NCI-H510A (cell line): ENCODE results near the gene TEKTIP1.
"Not testable (repeated sequence)": the region's sequence is repeated elsewhere in the genome, so short reads cannot be mapped to it uniquely, and the experiment has no call there.

Source experiments
- DNase-seq: peaks from one replicate; lab custom pipeline; 2025; lab: John Stamatoyannopoulos, UW

The TEKTIP1 gene

DNA sequence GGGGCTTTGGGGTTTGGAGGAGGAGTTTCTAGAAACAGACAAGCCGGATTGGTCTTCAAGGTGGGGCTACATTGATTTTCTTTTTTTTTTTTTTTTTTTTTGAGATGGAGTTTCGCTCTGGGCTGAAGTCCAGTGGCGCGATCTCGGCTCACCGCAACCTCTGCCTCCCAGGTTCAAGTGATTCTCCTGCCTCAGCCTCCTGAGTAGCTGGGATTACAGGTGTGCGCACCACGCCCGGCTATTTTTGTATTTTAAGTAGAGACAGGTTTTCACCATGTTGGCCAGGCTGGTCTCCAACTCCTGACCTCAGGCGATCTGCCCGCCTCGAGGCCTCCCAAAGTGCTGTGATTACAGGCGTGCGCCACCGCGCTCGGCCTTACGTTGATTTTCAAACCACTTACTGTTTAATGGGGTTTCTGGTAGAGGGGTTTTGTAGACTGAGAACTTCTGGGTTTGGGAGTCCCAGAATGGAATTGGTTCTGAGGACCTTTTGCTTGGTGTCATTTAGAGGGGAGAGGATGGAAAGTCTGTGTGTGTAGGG lies 30.8 kb upstream of the TEKTIP1 start:
- not testable (repeated sequence) for DNase-seq

DNA sequence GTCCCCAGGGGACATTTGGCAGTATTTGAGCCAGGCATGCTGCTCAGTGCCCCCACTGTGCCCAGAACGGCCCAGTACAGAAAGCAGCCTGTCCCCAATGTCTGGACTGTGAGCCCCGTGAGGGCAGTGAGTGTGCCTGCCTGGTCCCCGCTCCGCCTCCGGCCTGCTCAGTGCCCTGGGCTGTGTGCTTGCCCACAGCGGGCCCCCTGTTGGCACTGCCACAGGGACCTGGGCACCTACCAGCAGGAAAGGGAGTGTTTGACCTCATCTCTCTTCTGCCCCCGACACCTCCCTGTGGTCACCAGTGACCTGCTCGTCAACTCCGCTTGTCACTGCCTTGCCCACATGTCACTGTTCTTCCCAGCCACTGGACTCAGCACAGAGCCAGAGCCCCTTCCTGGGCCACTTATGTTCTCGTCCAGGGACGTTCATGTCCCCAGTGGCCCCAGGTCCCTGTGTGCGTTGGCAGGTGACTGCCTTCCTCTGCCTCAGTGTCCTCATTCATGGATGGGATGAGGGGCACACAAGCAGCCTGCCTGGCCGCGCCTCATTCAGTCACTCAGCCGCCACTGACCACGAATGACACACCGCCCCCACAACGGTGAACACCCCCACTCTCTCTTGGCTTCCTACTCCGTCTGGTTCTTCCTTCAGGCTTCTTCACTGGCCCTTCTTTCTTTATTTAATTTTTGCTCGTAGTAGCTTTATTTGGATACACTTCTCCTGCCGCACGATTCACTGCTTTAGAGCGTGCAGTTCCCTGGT lies 30.0 kb upstream of the TEKTIP1 start:
- DNase-seq = no peak

DNA sequence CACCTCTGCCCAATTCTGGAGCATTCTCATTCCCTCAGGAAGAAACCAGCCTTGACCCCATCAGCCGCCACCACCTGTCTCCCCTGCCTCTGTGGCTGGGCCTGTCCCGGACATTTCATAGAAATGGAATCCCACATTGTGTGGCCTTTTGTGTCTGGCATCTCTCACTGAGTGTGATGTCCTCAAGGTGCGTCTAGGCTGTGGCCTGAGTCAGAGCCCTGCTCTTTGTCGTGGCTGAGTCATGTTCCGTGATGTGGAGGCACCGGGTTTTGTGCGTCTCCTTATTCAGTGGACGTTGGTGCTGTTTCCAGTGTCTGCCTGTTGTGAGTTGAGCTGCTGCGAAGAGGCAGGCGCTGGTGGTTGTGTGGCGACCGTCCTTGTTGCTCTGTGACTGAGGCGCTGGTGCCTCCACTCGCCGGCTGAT lies 29.4 kb upstream of the TEKTIP1 start:
- DNase-seq = no peak

DNA sequence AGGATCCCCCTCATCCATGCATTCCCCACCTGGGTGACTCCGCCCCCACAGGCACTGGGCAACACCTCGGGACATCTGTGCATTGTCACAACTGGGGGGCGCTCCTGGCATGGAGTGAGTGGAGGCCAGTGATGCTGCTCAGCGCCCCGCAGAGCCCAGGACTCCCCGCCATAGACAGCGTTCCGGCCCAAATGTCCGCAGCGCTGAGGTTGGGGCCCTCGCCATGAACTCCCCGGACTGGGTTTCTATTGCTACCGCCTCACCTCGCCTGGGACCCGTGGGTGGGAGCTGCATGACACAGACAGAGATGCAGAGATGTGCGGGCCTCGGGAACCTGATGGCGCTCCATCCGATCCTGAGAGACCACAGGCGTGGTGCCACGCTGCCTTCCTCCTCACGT lies 28.2 kb upstream of the TEKTIP1 start:
- no peak for DNase-seq

DNA sequence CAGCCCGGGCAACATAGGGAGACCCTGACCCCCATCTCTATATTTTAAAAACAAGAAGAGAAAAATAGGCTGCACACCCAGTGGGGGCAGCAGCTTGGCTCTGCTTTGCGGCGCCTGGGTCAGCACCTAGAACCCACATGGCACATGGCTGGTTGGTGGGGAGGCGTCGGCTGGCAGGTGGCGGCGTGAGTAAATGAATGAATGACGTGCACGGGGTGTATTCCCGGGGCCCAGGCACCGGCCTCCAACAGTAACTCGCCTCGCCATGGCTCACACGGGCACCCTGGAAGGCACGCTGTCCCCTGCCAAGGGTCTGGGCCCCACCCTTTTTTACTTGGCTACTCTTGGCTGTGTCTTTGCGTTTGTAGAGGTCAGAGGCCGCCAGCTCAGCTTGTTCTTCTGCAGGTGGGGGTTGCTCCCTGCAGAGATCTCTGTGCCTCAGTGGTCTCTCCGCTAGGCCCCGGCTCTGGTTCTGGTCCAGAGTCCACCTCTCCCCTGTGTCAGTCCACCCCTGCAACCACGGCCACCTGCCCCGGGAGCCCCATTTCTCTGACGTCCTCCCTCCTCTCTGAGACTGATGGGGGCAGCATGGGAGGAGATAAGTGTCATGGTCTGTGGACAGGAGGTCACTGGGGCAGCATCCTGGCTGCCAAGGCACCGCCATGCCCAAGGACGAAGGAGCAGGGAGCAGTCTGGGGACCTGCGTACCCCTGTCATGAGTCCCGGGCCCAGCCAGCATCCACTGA lies 27.3 kb upstream of the TEKTIP1 start:
- DNase-seq = no peak

DNA sequence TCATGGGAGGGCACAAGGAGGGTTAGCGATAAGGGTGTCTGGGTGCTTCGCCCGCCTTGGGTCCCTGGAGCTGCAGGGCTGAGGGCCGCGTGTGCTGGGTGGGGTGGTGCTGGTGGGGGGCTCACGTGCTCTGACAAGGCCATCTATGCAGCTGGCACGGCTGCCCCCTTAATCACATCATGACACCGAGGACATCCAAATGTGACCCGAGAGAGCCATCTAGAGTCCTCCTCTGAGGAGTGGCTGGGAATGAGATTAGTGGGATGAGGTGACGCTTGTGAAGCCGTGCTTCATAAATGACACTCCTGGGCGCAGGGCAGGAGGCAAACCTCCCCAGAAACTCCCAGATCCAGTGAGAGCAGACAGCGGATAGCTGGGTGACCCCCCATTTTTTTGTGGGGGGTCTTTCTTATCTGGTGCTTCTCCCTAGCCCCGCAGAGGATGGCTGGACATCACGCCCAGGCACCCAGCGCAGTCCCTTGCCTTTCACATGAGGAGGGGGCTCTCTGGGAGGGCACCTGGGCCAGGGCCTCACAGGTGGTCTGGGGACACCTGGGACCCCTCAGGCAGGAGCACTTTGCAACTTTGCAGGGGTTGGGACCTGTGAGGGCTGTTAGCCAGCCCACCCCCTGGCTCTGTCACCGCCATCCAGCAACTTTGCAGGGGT lies 26.3 kb upstream of the TEKTIP1 start:
- no peak for DNase-seq

DNA sequence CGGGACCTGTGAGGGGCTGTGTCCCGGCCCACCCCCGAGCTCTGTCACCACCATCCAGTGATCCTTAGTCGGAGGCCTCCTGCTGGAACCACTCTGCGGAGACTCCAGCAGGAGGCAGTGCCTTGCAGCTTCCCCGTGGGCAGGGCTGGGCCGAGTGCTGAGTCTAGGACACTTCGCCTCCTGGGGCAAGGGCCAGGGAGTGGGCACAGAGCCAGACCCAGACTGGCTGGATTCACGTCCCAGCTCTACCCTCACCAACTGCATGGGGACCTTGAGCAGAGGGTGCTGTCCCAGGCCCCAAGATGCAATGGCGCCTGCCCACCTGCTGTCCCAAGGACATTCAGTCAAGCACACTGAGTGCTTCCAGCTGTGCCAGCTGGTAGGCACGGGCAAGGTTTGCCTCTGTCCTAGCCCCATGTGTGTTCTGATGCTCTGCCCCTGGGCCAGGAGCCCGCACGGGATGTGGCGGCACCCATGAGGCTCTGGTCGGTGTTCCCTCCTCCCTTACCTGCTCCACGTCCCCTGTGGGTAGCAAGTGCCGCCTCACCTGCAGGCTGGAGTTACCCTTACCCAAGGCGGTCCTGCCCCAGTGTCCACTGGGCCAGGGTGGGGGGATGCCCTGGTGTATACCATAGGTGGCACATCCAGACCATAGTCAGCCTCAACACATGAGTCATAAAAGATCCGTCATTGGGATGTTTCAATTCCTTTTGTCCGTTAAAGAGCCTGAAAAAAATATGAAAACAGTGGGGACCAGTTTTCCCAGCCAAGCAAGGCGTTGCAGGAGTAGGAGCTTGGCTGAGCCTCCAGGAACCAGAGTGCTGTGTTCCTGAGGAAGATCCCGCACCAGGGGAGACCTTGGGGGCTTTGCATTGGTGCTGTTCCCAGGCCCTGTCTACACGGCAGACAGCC lies 25.5 kb upstream of the TEKTIP1 start:
- no peak for DNase-seq

DNA sequence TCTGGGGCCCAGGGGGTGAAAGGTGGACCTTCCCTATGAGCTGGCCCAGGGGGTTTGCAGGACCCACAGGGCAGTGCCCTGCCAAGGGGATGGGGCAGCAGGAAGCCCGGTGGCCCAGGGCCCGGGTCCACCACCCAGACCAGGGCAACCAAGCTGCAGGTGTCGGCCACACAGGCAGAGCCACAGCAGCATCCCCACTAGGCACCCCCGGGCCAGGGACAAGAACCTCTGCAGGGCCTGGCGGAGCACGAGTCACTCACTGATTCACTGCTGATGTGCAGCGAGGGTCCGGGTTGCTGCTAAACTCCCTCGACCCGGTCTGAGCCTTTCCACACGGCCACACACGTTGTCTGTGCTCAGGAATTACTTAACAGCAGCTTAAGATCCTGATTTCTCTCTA lies 24.0 kb upstream of the TEKTIP1 start:
- DNase-seq = no peak

DNA sequence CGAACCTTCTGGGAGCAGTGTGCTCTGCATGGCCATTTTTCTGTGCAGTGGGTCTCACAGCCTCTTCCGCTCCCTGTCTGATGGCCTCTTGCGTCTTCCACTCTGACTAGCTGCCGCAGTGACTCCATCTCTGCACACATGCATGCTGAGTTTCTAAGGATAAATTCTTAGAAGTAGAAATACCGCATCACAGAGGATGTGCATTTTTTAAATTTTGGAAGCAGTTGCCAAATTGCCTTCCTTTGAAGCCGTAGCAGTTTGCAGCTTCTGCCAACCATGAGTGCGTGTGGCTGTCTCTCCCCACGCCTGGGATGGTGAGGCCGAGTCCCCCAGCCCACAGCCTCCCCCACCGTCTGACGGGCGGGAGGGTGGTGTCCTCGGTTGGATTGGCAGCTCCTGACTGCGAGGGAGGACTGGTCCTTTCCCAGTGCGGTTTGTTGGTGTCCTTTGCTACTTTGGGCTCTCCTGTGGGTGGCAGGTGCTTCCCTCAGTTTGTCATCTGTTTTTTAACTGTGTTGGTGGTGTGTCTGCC lies 23.0 kb upstream of the TEKTIP1 start:
- DNase-seq = no peak

DNA sequence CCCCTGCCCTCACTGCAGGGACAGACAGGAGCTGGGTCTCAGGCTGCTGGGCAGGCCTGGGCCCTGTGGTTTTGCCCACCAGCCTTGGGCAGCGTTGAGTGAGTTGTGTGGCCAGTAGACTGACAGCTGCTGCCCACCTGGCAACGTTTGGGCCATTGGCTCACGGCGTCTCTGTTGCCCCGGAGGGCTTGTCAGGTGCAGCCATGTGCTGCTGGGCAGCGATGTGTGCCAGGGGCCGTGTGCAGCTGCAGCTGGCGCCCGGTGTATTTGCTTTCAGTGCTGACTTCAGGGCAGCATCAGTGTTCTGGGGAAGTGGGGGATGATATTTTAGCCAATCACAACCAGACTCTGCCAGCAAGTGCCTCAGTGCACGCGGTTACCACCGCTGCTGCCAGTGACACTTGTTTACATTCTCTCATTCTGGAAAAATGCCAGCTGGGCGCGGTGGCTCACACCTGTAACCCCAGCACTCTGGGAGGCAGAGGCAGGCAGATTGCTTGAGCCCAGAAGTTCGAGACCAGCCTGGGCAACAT lies 22.2 kb upstream of the TEKTIP1 start:
- DNase-seq = peak; percentile 74

DNA sequence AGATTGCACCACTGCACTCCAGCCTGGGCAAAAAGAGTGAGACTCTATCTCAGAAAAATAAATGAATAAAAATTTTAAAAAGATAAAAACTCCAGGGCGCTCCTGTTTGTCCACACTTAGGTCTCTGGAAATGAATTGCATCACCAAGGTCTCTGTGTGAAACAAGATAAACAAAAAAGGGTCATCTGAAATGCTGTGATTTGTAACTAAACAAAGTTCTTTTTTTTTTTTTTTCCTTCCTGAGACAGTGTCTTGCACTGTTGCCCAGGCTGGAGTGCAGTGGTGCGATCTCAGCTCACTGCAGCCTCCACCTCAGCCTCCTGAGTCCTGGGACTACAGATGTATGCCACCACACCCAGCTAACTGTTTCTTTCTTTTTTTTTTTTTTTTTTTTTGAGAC lies 21.3 kb upstream of the TEKTIP1 start:
- DNase-seq = no peak

DNA sequence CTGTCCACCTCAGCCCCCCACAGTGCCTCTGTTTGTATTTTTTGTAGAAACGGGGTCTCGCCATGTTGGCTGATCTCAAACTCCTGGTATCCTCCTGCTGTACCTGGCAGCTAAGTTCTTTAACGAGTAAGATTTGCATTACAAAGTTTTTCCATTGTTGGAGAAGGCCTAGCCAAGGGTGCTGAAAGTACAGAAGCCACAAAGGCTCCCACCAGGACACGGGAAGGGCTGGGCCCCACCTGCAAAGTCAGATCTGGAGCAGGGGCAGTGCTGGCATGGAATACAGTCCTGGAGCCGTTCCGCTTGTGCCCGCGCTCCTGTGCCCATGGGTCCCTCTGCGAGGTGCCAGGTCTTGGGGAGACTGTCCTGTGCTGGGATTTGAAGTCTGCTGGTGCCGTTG lies 20.7 kb upstream of the TEKTIP1 start:
- no peak for DNase-seq

DNA sequence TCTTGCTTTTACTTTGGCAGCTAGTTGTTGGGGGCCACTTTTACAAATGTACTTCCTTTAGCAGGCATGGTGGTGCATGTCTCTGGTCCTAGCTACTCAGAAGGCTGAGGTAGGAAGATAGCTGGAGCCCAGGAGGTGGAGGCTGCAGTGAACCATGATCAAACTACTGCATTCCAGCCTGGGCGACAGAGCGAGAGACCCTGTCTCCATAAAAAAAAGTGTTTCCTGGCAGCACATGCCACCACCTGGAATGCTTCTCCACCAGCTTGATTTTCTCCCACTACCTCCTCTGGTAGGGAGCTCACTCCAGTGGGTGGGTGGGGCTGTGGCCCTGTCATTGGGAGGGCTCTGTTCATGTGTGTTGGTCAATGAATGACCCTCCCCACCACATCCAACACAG lies 20.3 kb upstream of the TEKTIP1 start:
- DNase-seq = no peak

DNA sequence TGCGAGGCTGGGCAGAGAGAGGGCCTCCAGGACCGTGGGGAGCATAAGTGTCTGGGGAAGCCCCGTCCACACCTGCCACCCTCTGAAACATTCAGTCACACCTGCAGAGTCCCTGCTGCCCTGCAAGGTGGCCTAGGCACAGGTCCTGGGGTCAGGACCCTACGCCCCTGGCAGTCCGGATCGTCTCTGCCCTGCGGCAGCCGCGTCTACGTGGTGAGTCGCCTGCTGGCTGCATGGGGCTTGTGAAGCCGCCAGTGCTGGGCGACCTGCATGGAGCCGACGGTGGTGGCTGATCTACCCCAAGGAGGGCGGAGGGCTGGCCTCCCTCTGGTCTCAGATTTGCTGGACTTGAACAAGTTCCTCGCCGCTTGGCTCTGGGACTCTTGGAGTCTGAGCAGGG lies 19.8 kb upstream of the TEKTIP1 start:
- no peak for DNase-seq

DNA sequence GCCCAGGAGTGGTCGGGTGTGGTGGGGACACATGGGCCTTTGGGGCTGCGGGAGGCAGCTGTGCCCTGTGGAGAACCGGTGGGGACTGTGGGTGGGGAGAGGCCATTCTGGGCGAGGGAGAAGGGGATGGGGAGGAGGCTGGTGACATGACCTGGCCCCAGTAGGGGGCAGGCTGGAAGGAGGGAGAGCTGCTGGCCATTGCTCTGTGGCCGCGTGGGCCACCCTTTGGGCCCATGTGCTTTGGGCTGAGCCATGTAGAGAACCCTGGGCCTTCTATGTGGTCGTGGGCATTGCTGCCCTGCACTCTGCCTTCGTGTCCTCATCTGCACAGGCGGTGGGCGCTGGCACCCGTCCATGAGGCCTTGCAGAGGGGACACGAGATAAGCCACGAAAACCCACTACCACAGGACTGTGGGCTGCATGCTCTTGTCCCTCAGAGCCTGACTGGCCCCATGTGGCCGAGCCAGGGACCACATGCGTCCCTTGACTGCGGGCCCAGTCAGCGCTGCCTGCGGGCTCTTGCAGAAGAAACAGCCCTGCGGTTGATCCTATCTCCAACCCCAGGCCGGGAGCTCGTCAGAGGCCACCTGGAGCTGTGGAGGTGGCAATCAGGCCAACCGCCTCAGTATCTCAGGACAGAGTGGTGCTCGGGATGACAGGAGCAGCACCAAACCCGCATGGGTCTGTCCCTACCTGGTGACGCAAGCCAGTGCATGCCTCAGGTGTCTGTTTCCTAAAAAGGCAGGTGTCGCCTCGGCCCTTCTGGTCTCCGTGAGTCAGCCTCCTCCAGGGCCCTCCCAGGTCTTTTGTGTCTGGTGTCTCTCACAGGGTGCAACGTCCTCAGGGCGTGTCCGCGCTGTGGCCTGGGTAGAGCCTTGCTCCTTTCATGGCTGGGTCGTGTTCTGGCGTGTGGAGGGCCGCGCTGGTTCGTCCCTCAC lies 18.5 kb upstream of the TEKTIP1 start:
- DNase-seq = no peak

DNA sequence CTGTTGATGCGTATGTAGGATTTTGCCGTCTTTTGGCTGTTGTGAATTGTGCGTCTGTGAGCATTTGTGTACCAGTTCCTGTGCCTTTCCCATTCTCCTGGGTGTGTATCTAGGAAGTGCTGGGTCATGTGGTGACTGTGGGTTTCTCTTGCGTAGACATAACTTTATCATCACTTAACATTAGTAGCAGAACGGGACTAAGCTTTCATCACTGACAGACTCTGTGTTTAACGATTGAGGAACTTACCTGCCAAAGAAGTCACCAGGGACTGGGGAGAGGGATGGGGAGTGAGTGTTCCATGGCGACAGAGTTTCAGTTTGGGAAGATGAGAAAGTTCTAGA lies 17.9 kb upstream of the TEKTIP1 start:
- no peak for DNase-seq

DNA sequence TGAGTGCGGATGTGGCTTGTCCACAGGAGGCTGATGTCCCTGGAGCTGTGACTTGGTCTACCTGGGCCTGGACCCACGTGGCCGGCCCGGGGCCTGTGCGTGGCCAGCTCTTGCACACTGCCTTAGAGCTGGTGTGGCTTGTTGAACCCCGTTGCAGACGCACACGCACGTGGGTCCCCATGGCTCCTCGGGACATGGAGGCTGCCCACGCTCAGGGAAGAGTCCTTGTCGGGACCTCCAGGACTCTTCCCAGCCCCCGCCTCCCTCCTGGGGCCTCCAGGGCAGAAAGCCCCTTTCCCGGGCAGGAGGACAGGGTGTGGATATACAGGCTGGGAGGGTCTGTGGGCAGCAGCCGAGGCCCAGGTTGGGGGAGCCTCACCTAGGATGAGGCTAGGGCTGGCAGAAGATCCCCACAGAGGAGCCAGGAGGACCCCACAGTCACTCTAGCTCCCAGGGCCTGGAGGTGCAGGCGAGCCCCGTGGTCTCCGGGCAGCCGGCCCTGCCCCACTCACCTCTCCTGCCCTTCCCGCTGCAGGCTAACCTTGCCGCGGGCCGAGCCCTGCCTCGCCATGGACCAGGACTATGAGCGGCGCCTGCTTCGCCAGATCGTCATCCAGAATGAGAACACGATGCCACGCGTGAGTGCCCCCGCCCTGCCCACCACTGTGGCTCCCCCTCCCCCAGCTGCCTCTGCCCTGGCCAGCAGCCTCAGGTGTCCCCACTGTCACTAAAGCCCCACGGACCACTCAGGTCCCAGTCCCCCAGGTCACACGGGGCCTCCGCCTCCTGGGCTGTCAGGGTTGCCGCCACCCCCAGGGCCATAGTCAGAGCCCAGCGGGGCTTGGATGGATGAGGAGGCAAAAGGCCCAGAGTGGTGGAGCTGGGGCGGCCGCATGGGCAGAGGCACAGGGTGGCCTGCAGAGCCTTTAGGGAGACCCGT lies 16.3 kb upstream of the TEKTIP1 start:
- DNase-seq = no peak

DNA sequence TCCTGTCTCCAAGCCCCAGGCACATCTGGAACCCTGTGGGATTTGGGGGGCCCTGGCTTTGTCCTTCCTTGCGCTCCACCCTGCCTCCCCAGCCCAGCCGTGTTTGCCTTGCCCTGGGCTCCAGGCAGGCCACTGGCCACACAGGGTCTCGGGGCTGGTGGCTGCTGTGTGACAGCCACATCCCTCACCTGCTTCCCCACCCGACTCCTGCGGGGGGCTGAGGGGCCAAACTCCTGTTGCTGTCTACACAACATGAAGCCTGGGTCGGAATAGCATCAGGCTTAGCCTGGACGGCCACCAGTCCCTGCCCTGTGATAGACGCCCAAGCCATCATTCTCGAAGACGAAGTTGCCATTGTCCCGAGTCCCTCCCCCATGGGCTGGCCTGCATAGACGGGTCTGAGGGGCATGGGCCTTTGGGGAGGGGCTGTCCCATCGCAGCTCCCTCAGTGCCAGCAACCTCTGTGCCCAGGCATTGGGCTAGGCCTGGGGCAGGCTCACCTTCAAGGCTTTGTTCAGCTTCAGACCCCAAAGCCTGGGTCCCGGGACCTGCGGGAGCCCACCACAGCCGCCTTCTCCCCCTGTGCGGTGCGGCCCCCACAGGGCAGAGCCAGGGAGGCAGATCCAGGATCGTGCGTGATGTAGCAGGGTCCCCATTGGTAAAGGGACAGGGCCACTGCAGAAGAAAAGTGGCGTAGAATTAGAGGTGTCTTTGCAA lies 15.5 kb upstream of the TEKTIP1 start:
- DNase-seq = no peak
